Left cardiac atrium (tissue), 4 donors: ENCODE measurements around the gene SRP72. TPM values are rescaled to one million over a fixed set of nuclear protein-coding genes. Genes with fewer than 3 reads are reported as not detected.
"Not testable (repeated sequence)": the region's sequence is repeated elsewhere in the genome, so short reads cannot be mapped to it uniquely, and the experiment has no call there.

Source experiments
- ATAC-seq, 2 donors: fragments of 200-7000 bp; cut with Tn5 transposase; one replicate each; pipeline ENCODE4 v1.9.1; 2020; ENCODE audit warnings: mild to moderate bottlenecking in 2 of 2, moderate library complexity in 2 of 2
- DNase-seq: peaks from one replicate; pipeline ENCODE4 v3.0.0-alpha.2; 2020
- intact Hi-C, 2 donors: fragments of 100-400 bp; cut with DNase I; formaldehyde crosslinking; loops; one replicate each; pipeline versions ENCODE4 v1.14.1 to v1.15.1; 2022 to 2023
- long read RNA-seq: library from polyadenylated mRNA; unstranded; transcript quantifications from one replicate; pipeline ENCODE4 v2.0.0, GENCODE V29; 2021
- total RNA-seq, 2 donors: library from RNA; stranded (reverse); fragmentation: NEBNext Ultra II Directional; extraction: Animal tissue kit (Norgen Biotek cat#: 25700); gene quantifications; one replicate each; pipeline ENCODE4 v1.2.1, GENCODE V29; 2021
- donor health status: DM: no; HTN: yes; CAD: no.
- donor health status: DM: no; HTN: yes; CAD: no; lungs with severe emphysema.
- donor health status: DM: yes; HTN: yes; CAD: no.
- donor health status: Dilated cardiomyopathy.

SRP72 gene
- total RNA-seq = 10 to 100 TPM; 38.9 to 56.7 TPM
- long read RNA-seq, full-length matches to known transcripts = 10 of 51 reads
- long read RNA-seq, partial matches to known transcripts = 40 of 51 reads
- long read RNA-seq, other reads (novel, unspliced or antisense) = 1 of 51 reads

- DNase-seq = peak; percentile 92
- intact Hi-C loops = no loop called here
- peak; percentile 99 for ATAC-seq
Measured at GRCh38 chr4:56467284-56468096, at the start of gene SRP72. Gene SRP72, plus strand, starts transcription at chr4:56467617. Its CDS starts 19 bp downstream, at chr4:56467636.

GRCh38 chr4:56424176-56424575, 43.2 kb upstream of the SRP72 start:
- intact Hi-C loops = loop anchor here in 1 of 2 donors (10.0 kb wide), 1 partner anchor 411 kb away; no protein-coding TSS in a partner anchor
- DNase-seq (no peak), ATAC-seq (no peak)

- no peak for DNase-seq
- intact Hi-C loops = loop anchor here in 1 of 2 donors (10.0 kb wide), 1 partner anchor 410 kb away; no protein-coding TSS in a partner anchor
- ATAC-seq = peak in 1 of 2 donors; percentile 27
Measured at GRCh38 chr4:56424697-56425514, 42.5 kb upstream of the SRP72 start.

- intact Hi-C loops = loop anchor here in 1 of 2 donors (10.0 kb wide), 1 partner anchor 409 kb away; no protein-coding TSS in a partner anchor
- DNase-seq (no peak), ATAC-seq (no peak)
Measured at GRCh38 chr4:56425518-56425917, 41.9 kb upstream of the SRP72 start.

- DNase-seq (no peak), ATAC-seq (no peak)
- intact Hi-C loops = loop anchor here in 1 of 2 donors (10.0 kb wide), 1 partner anchor 409 kb away; no protein-coding TSS in a partner anchor
Measured at GRCh38 chr4:56426273-56426672, 41.1 kb upstream of the SRP72 start.

- intact Hi-C loops = loop anchor here in 1 of 2 donors (10.0 kb wide), 1 partner anchor 408 kb away; no protein-coding TSS in a partner anchor
- DNase-seq = no peak
- no peak for ATAC-seq
Measured at GRCh38 chr4:56427179-56427578, 40.2 kb upstream of the SRP72 start.

GRCh38 chr4:56430203-56430602, 37.2 kb upstream of the SRP72 start:
- intact Hi-C loops = no loop called here
- no peak for DNase-seq
- ATAC-seq = no peak

- intact Hi-C loops = no loop called here
- DNase-seq (no peak), ATAC-seq (no peak)
Measured at GRCh38 chr4:56433280-56433679, 34.1 kb upstream of the SRP72 start.

GRCh38 chr4:56434599-56435139, 32.7 kb upstream of the SRP72 start:
- DNase-seq = peak; percentile 60
- intact Hi-C loops = no loop called here
- ATAC-seq = peak; percentile 7 to 46

- DNase-seq (peak; percentile 98), ATAC-seq (peak; percentile 95 to 98)
- intact Hi-C loops = no loop called here
Measured at GRCh38 chr4:56435140-56435926, 32.1 kb upstream of the SRP72 start, which contains the start of gene PPAT. Gene PPAT, minus strand, starts transcription at chr4:56435615. Its CDS starts 138 bp downstream, at chr4:56435477.

- intact Hi-C loops = no loop called here
- DNase-seq = no peak
- no peak for ATAC-seq
Measured at GRCh38 chr4:56438766-56439165, 28.7 kb upstream of the SRP72 start.

- no peak for ATAC-seq
- DNase-seq = no peak
- intact Hi-C loops = no loop called here
Measured at GRCh38 chr4:56440983-56441382, 26.4 kb upstream of the SRP72 start.

GRCh38 chr4:56444719-56445118, 22.7 kb upstream of the SRP72 start:
- ATAC-seq (no peak), DNase-seq (no peak)
- intact Hi-C loops = no loop called here

- no peak for ATAC-seq
- DNase-seq = no peak
- intact Hi-C loops = no loop called here
Measured at GRCh38 chr4:56445699-56446098, 21.7 kb upstream of the SRP72 start.

GRCh38 chr4:56448301-56448700, 19.1 kb upstream of the SRP72 start:
- DNase-seq (no peak), ATAC-seq (no peak)
- intact Hi-C loops = no loop called here

- DNase-seq, ATAC-seq, intact Hi-C loops: not testable (repeated sequence)
Measured at GRCh38 chr4:56449475-56449874, 17.9 kb upstream of the SRP72 start.

- ATAC-seq (no peak), DNase-seq (no peak)
- intact Hi-C loops = no loop called here
Measured at GRCh38 chr4:56450342-56450741, 17.1 kb upstream of the SRP72 start.

GRCh38 chr4:56460085-56460484, 7.3 kb upstream of the SRP72 start:
- DNase-seq (no peak), ATAC-seq (no peak)
- intact Hi-C loops = no loop called here
